Thoracic aorta (tissue), 2 donors: Measurements from ENCODE around the gene SORBS1. TPM values are rescaled to one million over a fixed set of nuclear protein-coding genes. Genes with fewer than 3 reads are reported as not detected.
A peak's percentile ranks its signal among the peaks of the same experiment; 100 is the strongest.

Experiments
- ATAC-seq: fragments of 150-250 bp; one replicate; pipeline ENCODE4 v1.8.0; 2017; ENCODE audit warnings: low read depth; ENCODE audit not compliant: insufficient number of reproducible peaks, low FRiP score
- DNase-seq: peaks from one replicate; pipeline ENCODE4 v3.0.0-alpha.2; 2020; ENCODE audit warnings: low spot score
- H3K27ac ChIP-seq, 2 donors: fragments of 200-600 bp; sonication (generic); 1 replicate in 1 of 2; 2 replicates in 1 of 2; pipeline ENCODE4 v1.5.1; 2016; ENCODE audit warnings: mild to moderate bottlenecking in 2 of 2, moderate library complexity in 2 of 2
- H3K27me3 ChIP-seq: fragments of 200-600 bp; sonication (generic); replicated peaks from 2 replicates; pipeline ENCODE4 v1.6.0; 2016; ENCODE audit warnings: mild to moderate bottlenecking; ENCODE audit not compliant: insufficient read depth
- H3K36me3 ChIP-seq: fragments of 200-600 bp; sonication (generic); one replicate; pipeline ENCODE4 v1.5.1; 2016
- H3K4me1 ChIP-seq, 2 donors: fragments of 200-600 bp; sonication (generic); 1 replicate in 1 of 2; 2 replicates in 1 of 2; pipeline versions ENCODE4 v1.5.1 to v1.6.0; 2016; ENCODE audit warnings: low read depth in 2 of 2, mild to moderate bottlenecking in 1 of 2; ENCODE audit not compliant: control insufficient read depth in 1 of 2
- H3K4me3 ChIP-seq: fragments of 200-600 bp; sonication (generic); 2 replicates; pipeline ENCODE4 v1.5.1; 2016; ENCODE audit warnings: mild to moderate bottlenecking
- H3K9me3 ChIP-seq: fragments of 200-600 bp; sonication (generic); 2 replicates; pipeline ENCODE4 v1.5.1; 2016
- total RNA-seq, 2 donors: library from RNA; depleted of rRNA; stranded (reverse); fragments of >200 nt; gene quantifications; one replicate each; pipeline versions ENCODE4 v1.1.0 to v1.2.3, GENCODE V29; 2016
- TF ChIP-seq, protein P1 (sequence below): fragments of 200-600 bp; sonication (generic); IDR thresholded peaks from one replicate; pipeline ENCODE4 v1.5.1; 2019; ENCODE audit warnings: antibody characterized with exemption

Gene SORBS1
- total RNA-seq, 2 donors from 2014 or later, result 1,110 to 1,659 TPM

DNA sequence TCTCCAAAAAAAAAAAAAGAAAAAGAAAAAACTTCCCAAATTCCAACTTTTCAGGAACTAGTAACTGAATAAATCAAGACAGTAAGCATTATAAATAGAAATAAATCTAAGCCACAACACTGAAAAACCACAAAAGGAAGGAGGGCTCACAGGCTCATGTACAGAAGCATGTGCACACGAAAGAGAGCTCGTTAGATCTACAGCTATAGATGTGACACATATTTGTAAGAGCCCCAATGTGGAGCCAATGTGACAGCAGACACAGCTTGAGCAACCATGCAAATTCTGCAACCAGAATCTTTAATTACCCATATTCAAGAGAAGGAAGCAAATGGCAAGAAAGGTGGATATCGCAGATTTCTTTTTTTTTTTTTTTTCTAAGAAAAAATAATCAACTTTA lies 94.7 kb downstream of the SORBS1 start:
- Histone ChIP-seq H3K27me3 (no peaks in the 10 kb centered on the region), H3K9me3 (no peaks in the 10 kb centered on the region), H3K4me3 (no peak overlapping the region), H3K27ac (peak overlapping the region; percentile 88 to 97), H3K36me3 (peaks cover under 1% of the 10 kb centered on the region), H3K4me1 (peaks cover 70 to 99% of the 10 kb centered on the region in 2 donors)
- TF ChIP-seq, protein P1, sequence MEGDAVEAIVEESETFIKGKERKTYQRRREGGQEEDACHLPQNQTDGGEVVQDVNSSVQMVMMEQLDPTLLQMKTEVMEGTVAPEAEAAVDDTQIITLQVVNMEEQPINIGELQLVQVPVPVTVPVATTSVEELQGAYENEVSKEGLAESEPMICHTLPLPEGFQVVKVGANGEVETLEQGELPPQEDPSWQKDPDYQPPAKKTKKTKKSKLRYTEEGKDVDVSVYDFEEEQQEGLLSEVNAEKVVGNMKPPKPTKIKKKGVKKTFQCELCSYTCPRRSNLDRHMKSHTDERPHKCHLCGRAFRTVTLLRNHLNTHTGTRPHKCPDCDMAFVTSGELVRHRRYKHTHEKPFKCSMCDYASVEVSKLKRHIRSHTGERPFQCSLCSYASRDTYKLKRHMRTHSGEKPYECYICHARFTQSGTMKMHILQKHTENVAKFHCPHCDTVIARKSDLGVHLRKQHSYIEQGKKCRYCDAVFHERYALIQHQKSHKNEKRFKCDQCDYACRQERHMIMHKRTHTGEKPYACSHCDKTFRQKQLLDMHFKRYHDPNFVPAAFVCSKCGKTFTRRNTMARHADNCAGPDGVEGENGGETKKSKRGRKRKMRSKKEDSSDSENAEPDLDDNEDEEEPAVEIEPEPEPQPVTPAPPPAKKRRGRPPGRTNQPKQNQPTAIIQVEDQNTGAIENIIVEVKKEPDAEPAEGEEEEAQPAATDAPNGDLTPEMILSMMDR, result no peak
- ATAC-seq (no peak), DNase-seq (no peak)

DNA sequence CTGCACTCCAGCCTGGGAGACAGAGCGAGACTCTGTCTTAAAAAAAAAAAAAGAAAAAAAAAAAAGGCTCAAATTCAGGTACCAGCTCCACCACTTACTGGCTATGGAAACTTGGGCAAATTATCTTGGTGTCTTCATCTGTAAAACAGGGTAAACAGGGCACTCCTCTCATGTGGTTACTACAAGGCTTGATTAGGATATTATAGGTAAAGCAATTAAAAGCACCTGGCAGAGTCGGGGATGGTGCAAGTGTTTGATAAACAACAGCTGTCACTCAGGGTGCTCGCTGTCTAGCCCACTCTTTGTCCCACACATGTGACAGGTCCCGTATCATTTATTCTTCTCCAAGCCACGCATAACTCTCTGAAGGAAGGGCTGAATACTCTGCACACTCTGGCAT lies 96.9 kb downstream of the SORBS1 start:
- no peaks in the 10 kb centered on the region for H3K27me3 ChIP-seq
- ATAC-seq, result no peak
- peaks cover 5% of the 10 kb centered on the region for H3K36me3 ChIP-seq
- DNase-seq, result no peak
- peaks cover 59 to 98% of the 10 kb centered on the region in 2 donors for H3K4me1 ChIP-seq
- peak overlapping the region; percentile 88 to 97 for H3K27ac ChIP-seq
- H3K4me3 ChIP-seq, result no peak overlapping the region
- H3K9me3 ChIP-seq, result no peaks in the 10 kb centered on the region
- TF ChIP-seq, protein P1, result no peak

DNA sequence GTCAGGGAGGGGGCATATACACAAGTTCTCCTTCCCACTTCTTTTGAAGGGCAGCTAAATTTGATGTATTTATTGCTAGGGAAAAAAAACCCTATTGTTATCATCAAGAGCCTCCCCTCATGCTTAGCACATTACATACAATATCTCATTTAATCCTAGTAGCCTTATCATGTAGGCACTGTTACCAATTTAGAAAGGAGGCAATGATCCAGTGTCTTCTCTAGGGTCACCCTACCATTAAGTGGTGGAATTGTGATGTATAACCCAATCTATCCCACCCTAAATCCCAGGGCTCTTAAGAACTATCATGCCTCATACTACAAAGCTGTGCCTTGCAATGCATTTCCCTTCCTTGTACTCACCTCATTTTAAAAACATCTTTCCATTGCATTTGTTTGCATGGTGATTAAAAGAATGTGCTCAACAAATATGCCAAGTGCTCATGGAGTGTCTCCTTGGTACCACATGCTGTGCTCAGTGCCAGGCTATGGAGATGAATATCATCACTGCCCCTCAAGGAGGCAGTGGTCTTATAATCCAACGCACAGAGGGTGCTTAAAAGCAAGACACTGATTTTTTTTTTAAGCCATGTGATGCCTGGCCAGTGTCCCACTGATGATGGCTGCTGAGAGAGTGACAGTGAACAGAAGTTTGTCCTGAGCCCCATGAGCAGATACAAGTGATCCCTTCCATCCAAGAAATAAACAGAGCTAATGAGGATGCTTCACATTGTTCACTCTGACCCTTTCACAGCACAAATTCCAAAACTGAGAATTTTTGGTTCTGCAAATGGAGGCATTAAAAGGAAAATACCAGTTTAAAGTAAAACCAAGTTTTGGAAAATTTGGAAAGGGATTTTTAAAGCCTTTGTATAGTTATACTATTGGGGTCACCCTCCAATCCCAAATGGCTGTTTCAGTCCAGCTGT lies 98.2 kb downstream of the SORBS1 start:
- ATAC-seq (no peak), DNase-seq (no peak)
- Histone ChIP-seq H3K4me3 (no peak overlapping the region), H3K27me3 (no peaks in the 10 kb centered on the region), H3K36me3 (peaks cover 5% of the 10 kb centered on the region), H3K9me3 (no peaks in the 10 kb centered on the region), H3K27ac (peak overlapping the region; percentile 88 to 97), H3K4me1 (peaks cover 64 to 98% of the 10 kb centered on the region in 2 donors)
- TF ChIP-seq, protein P1, result no peak

DNA sequence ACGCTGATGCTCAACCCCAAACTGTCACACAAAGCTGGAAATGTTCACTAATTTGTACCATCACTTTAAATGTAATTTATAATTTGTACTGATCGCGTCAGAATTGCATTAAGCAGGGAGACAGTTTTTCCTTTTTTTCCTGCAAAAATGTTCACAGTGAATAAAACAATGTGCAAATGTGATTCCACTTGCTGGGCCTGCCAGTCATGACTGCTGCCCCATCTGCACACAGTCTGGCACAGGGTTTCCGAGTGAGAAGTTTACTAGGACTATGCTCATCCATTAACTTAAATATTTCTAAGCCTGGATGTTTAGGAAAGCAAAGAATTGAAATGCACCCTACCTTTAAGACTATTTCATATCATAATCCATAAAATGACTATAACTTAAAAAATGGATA lies 99.6 kb downstream of the SORBS1 start:
- H3K4me1 ChIP-seq, result peaks cover 64 to 98% of the 10 kb centered on the region in 2 donors
- peak overlapping the region; percentile 57 to 97 for H3K27ac ChIP-seq
- H3K9me3 ChIP-seq, result no peaks in the 10 kb centered on the region
- no peak overlapping the region for H3K4me3 ChIP-seq
- no peaks in the 10 kb centered on the region for H3K27me3 ChIP-seq
- no peak for DNase-seq
- TF ChIP-seq, protein P1, result no peak
- peaks cover 5% of the 10 kb centered on the region for H3K36me3 ChIP-seq
- ATAC-seq, result no peak

DNA sequence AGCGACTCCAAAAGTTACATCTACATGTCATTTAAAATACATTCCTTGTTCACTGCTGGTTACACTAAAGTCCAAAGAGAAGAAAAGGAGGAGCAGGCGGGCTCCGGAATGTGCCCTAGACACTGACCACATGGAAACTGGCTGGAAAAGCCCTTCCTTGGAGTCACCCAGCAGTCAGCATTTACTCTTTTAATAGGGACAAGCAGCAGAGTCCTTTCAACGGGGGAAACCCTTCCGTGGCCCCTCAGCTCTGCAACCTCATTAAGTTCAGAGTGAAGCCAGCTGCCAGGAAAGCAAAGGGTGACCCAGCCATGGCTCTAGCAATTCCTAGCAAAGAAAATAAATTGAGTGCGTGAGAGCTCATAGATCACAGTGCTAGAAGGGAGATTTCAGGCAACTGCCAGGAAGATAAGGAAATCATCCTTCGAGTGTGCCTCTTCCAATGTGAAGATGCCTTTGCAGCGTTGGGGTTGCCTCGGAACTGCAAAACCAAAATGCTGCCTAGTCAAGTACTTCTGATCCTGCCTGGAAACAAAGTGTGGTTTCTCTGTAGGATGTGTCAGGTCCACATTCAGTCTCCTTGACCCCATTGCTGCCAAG lies 101.6 kb downstream of the SORBS1 start:
- no peak for ATAC-seq

More for the DNA sequence above, 101.6 kb downstream of the SORBS1 start:
- peaks cover 11% of the 10 kb centered on the region for H3K36me3 ChIP-seq
- TF ChIP-seq, protein P1, result no peak
- H3K9me3 ChIP-seq, result no peaks in the 10 kb centered on the region
- no peaks in the 10 kb centered on the region for H3K27me3 ChIP-seq
- DNase-seq, result no peak
- H3K27ac ChIP-seq, result peak overlapping the region; percentile 89 to 93
- H3K4me1 ChIP-seq, result peaks cover 60 to 98% of the 10 kb centered on the region in 2 donors
- peak overlapping the region; percentile 8 for H3K4me3 ChIP-seq
